Nephron (organoid): ENCODE results near the gene MFN2.

Experiments used
- H3K27ac Mint-ChIP-seq, 3 experiments: 2 replicates each; pipeline ENCODE4 v1.8.0; 2020; ENCODE audit warnings: mixed read lengths in 3 of 3, mild to moderate bottlenecking in 2 of 3, moderate library complexity in 1 of 3
- H3K27me3 Mint-ChIP-seq: 2 replicates; pipeline ENCODE4 v1.8.0; 2021; ENCODE audit warnings: low read depth, mild to moderate bottlenecking, moderate library complexity, mixed read lengths
- H3K36me3 Mint-ChIP-seq: 2 replicates; pipeline ENCODE4 v1.8.0; 2020; ENCODE audit warnings: low read depth, mixed read lengths
- H3K4me1 Mint-ChIP-seq: 2 replicates; pipeline ENCODE4 v1.8.0; 2020; ENCODE audit warnings: mixed read lengths
- H3K4me3 Mint-ChIP-seq, 3 experiments: 2 replicates each; pipeline ENCODE4 v1.8.0; 2020; ENCODE audit warnings: mild to moderate bottlenecking in 3 of 3, mixed read lengths in 3 of 3, moderate library complexity in 2 of 3
- H3K9me3 Mint-ChIP-seq: 2 replicates; pipeline ENCODE4 v1.8.0; 2020; ENCODE audit warnings: mixed read lengths
- CTCF ChIP-seq, 3 experiments: fragments of 200-600 bp; sonication (generic); IDR thresholded peaks; one replicate each; pipeline ENCODE4 v1.5.0; 2021; ENCODE audit warnings: antibody characterized with exemption in 3 of 3; ENCODE audit not compliant: unreplicated experiment in 3 of 3

The MFN2 gene

DNA sequence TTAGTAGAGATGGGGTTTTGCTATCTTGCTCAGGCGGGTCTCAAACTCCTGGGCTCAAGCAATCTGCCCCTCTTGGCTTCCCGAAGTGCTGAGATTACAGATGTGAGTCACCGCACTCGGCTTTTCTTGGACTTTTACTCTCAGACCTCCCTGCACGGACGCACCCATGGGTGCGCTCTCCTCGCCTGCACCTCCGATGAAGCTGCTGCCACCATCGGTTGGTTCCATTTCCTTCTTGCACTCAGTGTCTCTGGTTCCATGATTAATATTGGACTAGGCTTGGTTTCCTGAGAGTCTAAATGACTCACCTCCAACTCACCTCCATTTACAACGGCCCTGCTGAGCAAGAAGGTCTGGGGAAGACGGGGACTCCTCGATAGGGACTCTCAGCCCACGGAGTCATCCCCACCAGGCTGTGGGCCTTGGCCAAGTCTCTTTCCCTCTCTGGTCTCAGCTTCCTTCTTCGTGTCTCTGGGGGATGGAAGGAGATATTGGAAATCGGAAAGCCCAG, 76.1 kb downstream of the MFN2 start:
- Mint-ChIP-seq H3K9me3 (peaks cover 7% of the 10 kb centered on the region), H3K27ac (no peak overlapping the region), H3K27me3 (peaks cover 26% of the 10 kb centered on the region), H3K36me3 (peaks cover 3% of the 10 kb centered on the region), H3K4me3 (no peak overlapping the region), H3K4me1 (peaks cover 19% of the 10 kb centered on the region)
- no peak for TF ChIP-seq CTCF (IDR thresholded peaks at IDR 0.05; ENCODE audit: unreplicated experiment in 3 of 3)

GRCh38 chr1:12057382-12057781, 77.1 kb downstream of the MFN2 start:
- Mint-ChIP-seq H3K27ac (no peak overlapping the region), H3K36me3 (peaks cover 3% of the 10 kb centered on the region), H3K27me3 (peaks cover 36% of the 10 kb centered on the region), H3K4me1 (peaks cover 11% of the 10 kb centered on the region), H3K9me3 (peaks cover 8% of the 10 kb centered on the region), H3K4me3 (no peak overlapping the region)
- TF ChIP-seq CTCF (IDR thresholded peaks at IDR 0.05; ENCODE audit: unreplicated experiment in 3 of 3): no peak

DNA sequence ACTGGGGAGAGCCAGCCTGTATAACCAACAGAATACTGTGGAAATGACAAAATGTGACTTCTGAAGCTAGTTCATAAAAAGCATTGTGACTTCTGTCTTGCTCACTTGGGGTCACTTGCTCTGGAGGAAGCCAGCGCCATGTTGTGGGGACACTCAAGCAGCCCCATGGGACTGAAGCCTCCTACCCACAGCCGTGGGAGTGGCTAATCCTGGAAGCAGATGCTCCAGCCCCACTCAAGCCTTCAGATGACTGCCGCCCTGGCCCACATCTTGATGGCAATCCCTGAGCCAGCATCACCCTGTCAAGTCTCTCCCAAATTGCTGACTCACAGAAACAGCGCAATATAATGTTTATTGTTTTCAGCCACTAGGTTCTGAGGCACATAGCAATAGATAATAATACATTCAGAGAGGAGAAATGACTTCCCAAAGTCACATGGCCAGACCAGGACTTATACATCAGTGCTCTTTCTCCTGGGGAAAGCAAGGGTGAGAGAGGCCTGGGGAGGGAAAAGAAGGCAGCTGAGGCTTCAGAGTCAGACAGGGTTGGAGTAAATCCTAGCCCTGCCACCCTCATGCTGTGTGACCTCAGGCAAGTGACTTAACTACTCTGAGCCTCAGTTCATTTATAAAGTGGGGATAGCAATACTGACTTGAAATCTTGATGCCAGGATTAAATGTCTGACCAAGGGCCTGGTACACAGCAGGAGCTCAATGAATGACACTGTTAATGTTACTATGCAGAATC, 77.9 kb downstream of the MFN2 start:
- peaks cover 3% of the 10 kb centered on the region for H3K36me3 Mint-ChIP-seq
- H3K4me3 Mint-ChIP-seq: no peak overlapping the region
- no peak overlapping the region for H3K27ac Mint-ChIP-seq
- TF ChIP-seq CTCF (IDR thresholded peaks at IDR 0.05; ENCODE audit: unreplicated experiment in 3 of 3): no peak
- peaks cover 5% of the 10 kb centered on the region for H3K4me1 Mint-ChIP-seq
- H3K27me3 Mint-ChIP-seq: peaks cover 42% of the 10 kb centered on the region
- H3K9me3 Mint-ChIP-seq: peaks cover 8% of the 10 kb centered on the region

DNA sequence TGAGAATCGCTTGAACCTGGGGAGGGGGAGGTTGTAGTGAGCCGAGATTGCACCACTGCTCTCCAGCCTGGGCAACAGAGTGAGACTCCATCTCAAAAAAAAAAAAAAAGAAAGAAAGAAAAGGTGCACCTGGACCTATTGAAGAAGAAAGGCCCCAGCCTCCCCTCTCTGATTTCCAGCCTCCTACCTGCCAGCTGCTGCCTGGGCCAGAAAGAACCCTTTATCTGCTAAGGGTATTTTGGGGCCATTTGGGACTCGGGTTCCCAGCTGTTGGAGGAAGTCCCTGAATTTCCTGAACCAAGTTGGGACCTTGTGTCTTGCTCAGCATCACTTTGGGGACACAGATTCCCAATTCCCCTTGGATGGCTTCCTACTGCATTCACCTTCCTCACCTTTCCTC, 79.0 kb downstream of the MFN2 start:
- no peaks in the 10 kb centered on the region for H3K4me1 Mint-ChIP-seq
- H3K27me3 Mint-ChIP-seq: peaks cover 51% of the 10 kb centered on the region
- no peak for TF ChIP-seq CTCF (IDR thresholded peaks at IDR 0.05; ENCODE audit: unreplicated experiment in 3 of 3)
- H3K27ac Mint-ChIP-seq: no peak overlapping the region
- H3K4me3 Mint-ChIP-seq: no peak overlapping the region
- H3K36me3 Mint-ChIP-seq: peaks cover 3% of the 10 kb centered on the region
- H3K9me3 Mint-ChIP-seq: peaks cover 8% of the 10 kb centered on the region

GRCh38 chr1:12059722-12060464, 79.6 kb downstream of the MFN2 start:
- H3K4me3 Mint-ChIP-seq: no peak overlapping the region
- peaks cover 58% of the 10 kb centered on the region for H3K27me3 Mint-ChIP-seq
- no peak overlapping the region for H3K27ac Mint-ChIP-seq
- peaks cover 8% of the 10 kb centered on the region for H3K9me3 Mint-ChIP-seq
- H3K4me1 Mint-ChIP-seq: no peaks in the 10 kb centered on the region
- TF ChIP-seq CTCF (IDR thresholded peaks at IDR 0.05; ENCODE audit: unreplicated experiment in 3 of 3): no peak
- peaks cover 3% of the 10 kb centered on the region for H3K36me3 Mint-ChIP-seq
